Stimulated activated CD4-positive, alpha-beta T cell treated with anti-CD3 and anti-CD28 coated beads, Interleukin-2, amount 100 ng/mL, for 24 hours (primary cell): ENCODE data around the gene MOB1A.
A peak's percentile ranks its signal among the peaks of the same experiment; 100 is the strongest.
"Not testable (repeated sequence)": the region's sequence is repeated elsewhere in the genome, so short reads cannot be mapped to it uniquely, and the experiment has no call there.

ENCODE experiments used
- DNase-seq, 2 donors: peaks; one replicate each; pipeline ENCODE4 v3.0.0-alpha.2; 2020

Gene MOB1A

GRCh38 chr2:74178211-74179062, at the start of gene MOB1A:
TSS of gene MOB1A (minus strand) at chr2:74178879. CDS start at chr2:74178674, 205 bp downstream.
- peak; percentile 98 for DNase-seq

- DNase-seq: no peak
These were observed 49.0 kb upstream of the MOB1A start for GRCh38 chr2:74227646-74228045.

- DNase-seq: no peak
These were observed 48.1 kb upstream of the MOB1A start for GRCh38 chr2:74226648-74227213.

GRCh38 chr2:74225698-74226459, 47.2 kb upstream of the MOB1A start:
- DNase-seq: no peak

- no peak for DNase-seq
These were observed 45.5 kb upstream of the MOB1A start for GRCh38 chr2:74223941-74224770.

GRCh38 chr2:74222300-74222650, 43.6 kb upstream of the MOB1A start:
- no peak for DNase-seq

DNA sequence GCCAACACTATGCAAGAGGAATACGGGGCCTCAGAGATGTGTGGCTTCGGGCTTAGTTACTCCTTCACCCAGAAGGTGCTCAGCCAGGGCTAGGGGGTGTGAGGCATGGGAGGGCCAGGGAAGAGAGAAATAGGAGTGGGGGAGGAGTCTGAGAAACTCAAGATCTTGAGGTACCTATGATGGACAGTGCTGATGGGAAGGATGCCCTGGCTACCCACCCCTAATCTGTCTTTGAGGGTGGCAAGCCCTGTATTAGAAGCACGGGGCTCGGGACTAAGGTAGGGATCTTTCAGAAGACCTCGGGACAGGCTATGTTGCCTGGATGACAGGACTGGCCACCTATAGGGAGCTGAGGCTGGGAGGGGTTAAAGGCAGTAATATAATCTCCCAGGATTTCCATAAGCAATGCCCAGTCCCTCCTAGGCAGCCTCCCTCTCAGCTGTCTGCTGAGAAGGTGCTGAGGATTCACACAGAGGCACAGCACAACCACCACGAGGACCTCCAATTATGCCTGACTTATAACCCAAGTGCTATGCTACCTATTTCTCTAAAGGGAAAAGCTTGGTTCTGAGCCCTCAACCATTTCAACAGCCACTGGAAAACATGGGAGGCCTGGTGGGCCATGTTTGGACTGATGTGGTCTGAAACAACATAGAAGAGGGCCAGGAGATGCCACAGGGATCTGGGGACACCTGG, 43.1 kb upstream of the MOB1A start:
- no peak for DNase-seq

DNA sequence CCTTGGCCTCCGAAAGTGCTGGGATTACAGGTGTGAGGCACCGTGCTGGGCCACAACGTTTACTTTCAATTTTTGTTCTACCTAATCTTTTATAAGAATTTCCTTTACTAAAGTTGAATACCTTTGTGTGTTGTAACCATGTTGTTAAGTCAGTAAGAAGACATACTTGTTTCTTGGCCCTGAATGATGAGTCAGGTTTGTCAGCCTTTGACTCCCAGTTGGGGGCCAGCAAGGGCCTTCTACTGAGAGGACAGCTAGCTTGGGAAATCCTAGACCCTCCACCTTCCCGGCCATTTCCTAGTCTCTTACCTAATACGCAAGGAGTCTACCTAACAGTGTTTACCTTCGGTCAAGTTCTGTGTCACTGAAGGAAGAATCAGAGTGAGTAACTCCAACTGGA, 42.4 kb upstream of the MOB1A start:
- DNase-seq: no peak

- no peak for DNase-seq
These were observed 41.3 kb upstream of the MOB1A start for GRCh38 chr2:74219846-74220486.

GRCh38 chr2:74216642-74217041, 38.0 kb upstream of the MOB1A start:
- DNase-seq: no peak

GRCh38 chr2:74215771-74216170, 37.1 kb upstream of the MOB1A start:
- not testable (repeated sequence) for DNase-seq

DNA sequence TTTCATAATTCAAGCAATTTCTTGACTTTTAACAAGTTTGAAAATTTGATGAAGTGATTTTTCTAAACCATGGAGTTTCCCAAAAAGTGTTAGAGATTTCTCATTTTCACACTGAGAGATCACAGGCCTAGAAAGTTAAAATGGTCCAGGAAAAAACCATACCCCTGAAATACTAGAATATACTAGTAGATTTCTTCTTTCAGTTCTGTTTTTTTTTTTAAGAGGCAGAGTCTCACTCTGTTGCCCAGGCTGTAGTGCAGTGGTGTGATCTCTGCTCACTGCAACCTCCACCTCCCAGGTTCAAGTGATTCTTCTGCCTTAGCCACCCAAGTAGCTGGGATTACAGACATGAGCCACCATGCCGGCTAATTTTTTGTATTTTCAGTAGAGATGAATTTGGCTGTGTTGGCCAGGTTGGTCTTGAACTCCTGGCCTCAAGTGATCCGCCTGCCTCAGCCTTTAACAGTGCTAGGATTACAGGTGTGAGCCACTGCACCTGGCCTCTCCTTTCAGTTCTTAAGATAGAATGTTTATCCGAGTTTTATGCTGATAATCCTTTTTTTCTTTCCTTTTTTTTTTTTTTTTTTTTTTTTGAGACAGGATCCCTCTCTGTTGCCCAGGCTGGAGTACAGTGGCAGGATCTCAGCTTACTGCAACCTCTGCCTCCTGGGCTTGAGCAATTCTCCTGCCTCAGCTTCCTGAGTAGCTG, 34.2 kb upstream of the MOB1A start:
- DNase-seq: no peak

DNA sequence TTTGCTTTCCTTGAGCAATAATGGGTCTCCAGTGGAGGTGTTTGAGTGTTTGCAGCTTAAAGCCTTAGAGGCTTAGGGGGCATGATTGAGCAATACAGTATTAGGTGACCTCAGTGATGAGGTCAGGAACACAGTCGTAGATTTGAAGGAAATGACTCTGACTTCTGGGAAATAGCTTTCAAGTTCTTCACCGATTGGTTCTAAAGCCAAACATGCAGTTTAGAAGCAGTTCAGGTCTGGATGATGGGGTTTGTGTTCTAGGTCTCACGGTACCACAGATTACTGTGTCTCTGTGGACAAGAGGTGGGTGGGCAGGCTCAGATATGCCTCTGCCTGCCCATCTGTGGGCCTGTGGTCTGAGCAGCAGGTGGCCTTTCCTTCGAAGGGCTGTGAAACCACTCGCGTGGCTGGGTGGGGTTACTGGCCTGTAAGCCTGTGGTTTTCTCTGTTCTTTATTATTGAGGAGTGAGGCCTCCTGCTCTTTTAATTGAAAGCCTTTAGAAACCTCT, 27.6 kb upstream of the MOB1A start:
- peak in 1 of 2 donors; percentile 31 for DNase-seq

DNA sequence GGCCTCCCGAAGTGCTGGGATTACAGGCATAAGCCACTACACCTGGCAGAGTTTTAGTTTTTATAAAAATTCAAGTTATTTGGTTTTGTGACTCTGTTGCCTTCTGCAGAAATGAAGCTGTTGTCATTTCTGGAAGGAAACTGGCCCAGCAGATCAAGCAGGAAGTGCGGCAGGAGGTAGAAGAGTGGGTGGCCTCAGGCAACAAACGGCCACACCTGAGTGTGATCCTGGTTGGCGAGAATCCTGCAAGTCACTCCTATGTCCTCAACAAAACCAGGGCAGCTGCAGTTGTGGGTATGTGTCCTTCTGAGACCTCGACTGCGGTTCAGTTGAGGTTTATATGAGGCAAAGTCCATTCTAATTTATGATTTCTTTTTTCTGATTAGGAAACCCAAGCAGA, 26.9 kb upstream of the MOB1A start:
- no peak for DNase-seq

DNA sequence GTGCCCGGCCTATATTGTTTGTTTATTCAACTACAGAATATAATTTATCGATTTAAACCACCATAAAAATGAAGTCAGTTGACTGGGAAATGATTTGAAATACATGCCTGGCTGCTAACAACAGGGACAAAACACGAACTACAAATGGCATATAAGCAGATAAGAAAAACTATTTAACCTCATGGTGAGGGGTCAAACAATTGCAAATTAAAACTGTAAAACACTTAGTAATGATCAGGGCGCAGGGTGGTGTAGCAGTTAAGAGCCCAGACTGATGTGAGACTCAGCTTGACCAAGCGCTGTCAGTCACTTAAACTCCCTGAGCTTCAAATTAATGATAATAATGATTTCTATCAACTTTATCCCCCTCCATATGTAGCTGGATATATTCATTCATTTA, 26.4 kb upstream of the MOB1A start:
- no peak for DNase-seq

DNA sequence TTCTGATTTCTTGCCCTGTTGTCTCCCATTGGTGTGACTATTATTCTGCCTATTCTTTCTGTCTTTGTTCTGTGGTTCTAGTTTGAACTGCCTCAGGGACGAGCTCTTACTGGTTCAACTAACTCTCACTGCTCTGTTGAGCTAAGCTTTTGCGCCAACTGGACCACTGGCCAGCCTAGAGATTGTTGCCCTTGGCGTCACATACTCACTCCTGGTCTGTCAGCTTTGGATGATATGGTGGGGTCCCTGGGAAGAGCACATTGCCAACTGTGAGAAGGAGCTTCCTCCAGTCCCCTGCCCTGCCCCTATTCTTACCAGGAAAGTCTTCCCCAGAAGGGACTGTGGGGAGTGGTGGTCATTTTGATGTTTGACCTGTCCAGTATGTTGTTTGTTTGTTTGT, 25.8 kb upstream of the MOB1A start:
- DNase-seq: no peak

DNA sequence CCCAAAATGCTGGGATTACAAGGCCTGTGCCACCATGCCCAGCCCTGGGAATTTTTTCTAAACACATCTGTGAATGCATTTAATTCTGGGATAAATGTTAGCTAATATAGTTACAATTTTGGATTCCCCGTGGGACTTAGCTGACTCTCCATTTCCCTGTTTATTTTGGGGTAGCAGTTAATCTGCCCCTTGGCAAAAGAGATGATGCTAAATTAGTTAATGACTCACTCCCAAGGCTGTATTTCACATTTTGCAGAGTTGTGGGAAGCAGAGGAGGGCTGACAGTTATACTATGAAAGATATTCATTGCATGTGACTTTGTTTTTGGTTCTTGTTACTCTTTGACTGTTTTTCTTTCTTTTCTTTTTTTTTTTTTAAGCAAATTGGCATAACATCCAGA, 22.9 kb upstream of the MOB1A start:
- DNase-seq: no peak

DNA sequence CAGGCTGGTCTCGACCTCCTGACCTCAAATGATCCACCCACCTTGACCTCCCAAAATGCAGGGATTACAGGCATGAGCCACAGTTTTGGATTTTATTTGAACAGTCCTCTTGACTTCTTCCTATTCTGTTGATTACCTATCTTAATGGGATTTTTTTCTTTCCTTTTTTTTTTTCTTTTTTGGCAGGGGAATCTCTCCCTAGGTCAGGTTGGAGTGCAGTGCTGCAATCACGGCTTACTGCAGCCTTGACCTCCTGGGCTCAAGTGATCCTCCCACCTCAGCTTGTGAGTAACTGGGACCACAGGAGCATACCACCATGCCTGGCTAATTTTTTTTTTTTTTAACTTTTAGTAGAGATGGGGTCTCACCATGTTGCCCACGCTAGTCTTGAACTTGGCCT, 22.5 kb upstream of the MOB1A start:
- no peak for DNase-seq

GRCh38 chr2:74199871-74200305, 21.2 kb upstream of the MOB1A start:
- DNase-seq: peak in 1 of 2 donors; percentile 46

DNA sequence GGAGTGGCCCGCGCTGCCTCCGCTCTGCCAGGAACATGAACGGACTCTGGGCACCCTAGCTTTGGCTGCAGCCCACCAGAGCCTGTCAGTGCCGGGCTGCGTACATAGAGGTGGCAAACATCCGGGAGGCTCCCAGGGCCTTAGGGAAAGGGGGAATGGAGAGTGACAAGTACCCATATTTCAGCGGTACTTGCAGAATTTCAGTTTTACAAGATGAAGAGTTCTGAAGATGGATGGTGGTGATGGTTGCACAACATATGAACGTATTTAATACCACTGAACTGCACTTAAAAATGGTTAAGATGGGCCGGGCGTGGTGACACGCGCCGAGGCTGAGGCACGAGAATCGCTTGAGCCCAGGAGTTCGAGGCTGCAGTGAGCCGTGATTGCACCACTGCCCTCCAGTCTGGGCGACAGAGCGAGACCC, 20.6 kb upstream of the MOB1A start:
- DNase-seq: peak in 1 of 2 donors; percentile 27
